ENCODE data around the gene FBF1. TPM values are rescaled to one million over a fixed set of nuclear protein-coding genes. Genes with fewer than 3 reads are reported as not detected.

FBF1 gene
- total and polyA plus RNA-seq, 2 of the 4 experiments (the other 2 are of a cell fraction), result 4.5 to 8.0 TPM

- in situ Hi-C loops (cut with MboI; ENCODE audit: low sequenced_read_pairs) (loop anchor here (10.0 kb wide), 1 partner anchor 383 kb away; no protein-coding TSS in a partner anchor), dilution Hi-C loops (cut with HindIII; ENCODE audit: low sequenced_read_pairs, unreplicated experiment) (no loop called here), intact Hi-C loops (cut with micrococcal nuclease) (loop anchor here (10.0 kb wide), 1 partner anchor 173 kb away; the partner anchor contains the start of genes GALR2, SRP68 and ZACN)
- no peak overlapping the region for H4K91ac ChIP-seq (ENCODE audit: insufficient read depth, low read depth, low read length)
- no peak overlapping the region for H3K14ac ChIP-seq (replicated peaks; ENCODE audit: low read depth, low read length)
- ATAC-seq (ENCODE audit: low read depth) (no peak), DNase-seq (no peak)
- no peaks in the 10 kb centered on the region for H4K20me1 ChIP-seq (ENCODE audit: insufficient read depth, low read length)
- H2AK5ac ChIP-seq (ENCODE audit: low read depth, low read length), result no peak overlapping the region
- no peak overlapping the region for H2BK20ac ChIP-seq (ENCODE audit: low read depth, low read length)
- H3K18ac ChIP-seq (ENCODE audit: low read depth, low read length), result no peak overlapping the region
- no peaks in the 10 kb centered on the region for H3K27me3 ChIP-seq (ENCODE audit: control insufficient read depth, insufficient read depth, low read length)
- TF ChIP-seq RCOR1 (IDR thresholded peaks at IDR 0.05; ENCODE audit: insufficient replicate concordance, low read length) (no peak), FOS (IDR thresholded peaks at IDR 0.05; ENCODE audit: low read depth, low read length) (no peak), CHD1 (IDR thresholded peaks at IDR 0.05; ENCODE audit: low read depth, low read length) (no peak), BHLHE40 (IDR thresholded peaks at IDR 0.05; ENCODE audit: low read depth, low read length) (no peak), RFX5 (IDR thresholded peaks at IDR 0.05; ENCODE audit: low read depth, low read length) (no peak), MAZ (IDR thresholded peaks at IDR 0.05; ENCODE audit: borderline replicate concordance, low read depth, low read length) (no peak), POLR2A (IDR thresholded peaks at IDR 0.05; ENCODE audit: low read depth, low read length) (no peak), RAD21 (IDR thresholded peaks at IDR 0.05; ENCODE audit: low read length) (no peak), NFE2L2 (IDR thresholded peaks at IDR 0.05; ENCODE audit: low read depth, low read length) (no peak), MAFK (IDR thresholded peaks at IDR 0.05; ENCODE audit: low read depth, low read length) (no peak), ELK1 (IDR thresholded peaks at IDR 0.05; ENCODE audit: borderline replicate concordance, low read depth, low read length) (no peak)
- TF ChIP-seq, protein P1, sequence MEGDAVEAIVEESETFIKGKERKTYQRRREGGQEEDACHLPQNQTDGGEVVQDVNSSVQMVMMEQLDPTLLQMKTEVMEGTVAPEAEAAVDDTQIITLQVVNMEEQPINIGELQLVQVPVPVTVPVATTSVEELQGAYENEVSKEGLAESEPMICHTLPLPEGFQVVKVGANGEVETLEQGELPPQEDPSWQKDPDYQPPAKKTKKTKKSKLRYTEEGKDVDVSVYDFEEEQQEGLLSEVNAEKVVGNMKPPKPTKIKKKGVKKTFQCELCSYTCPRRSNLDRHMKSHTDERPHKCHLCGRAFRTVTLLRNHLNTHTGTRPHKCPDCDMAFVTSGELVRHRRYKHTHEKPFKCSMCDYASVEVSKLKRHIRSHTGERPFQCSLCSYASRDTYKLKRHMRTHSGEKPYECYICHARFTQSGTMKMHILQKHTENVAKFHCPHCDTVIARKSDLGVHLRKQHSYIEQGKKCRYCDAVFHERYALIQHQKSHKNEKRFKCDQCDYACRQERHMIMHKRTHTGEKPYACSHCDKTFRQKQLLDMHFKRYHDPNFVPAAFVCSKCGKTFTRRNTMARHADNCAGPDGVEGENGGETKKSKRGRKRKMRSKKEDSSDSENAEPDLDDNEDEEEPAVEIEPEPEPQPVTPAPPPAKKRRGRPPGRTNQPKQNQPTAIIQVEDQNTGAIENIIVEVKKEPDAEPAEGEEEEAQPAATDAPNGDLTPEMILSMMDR (conservative IDR thresholded peaks at IDR 0.05; ENCODE audit: low read depth, low read length), result no peak
- H3K23ac ChIP-seq (ENCODE audit: low read depth, low read length), result no peak overlapping the region
- no TSS peak for BruUV-seq (replicated peaks)
- ChIA-PET CTCF (no interaction called here), POLR2A (ENCODE audit: unreplicated experiment) (interaction anchor here (0.7 kb wide), 1 partner anchor 115 kb away, joined by 5 read pairs; no protein-coding TSS in a partner anchor)
- no peak overlapping the region for H3K56ac ChIP-seq (ENCODE audit: extremely low read depth, insufficient read depth, low read length)
- no peak overlapping the region for H2BK120ac ChIP-seq (ENCODE audit: low read depth, low read length)
- H3K4me3 ChIP-seq (ENCODE audit: insufficient read depth, low read depth, low read length), result no peak overlapping the region
- no peaks in the 10 kb centered on the region for H3K9me3 ChIP-seq (ENCODE audit: control insufficient read depth, insufficient read depth, low read length)
- no peak overlapping the region for H2BK5ac ChIP-seq (ENCODE audit: low read depth, low read length, poor library complexity, severe bottlenecking)
- H2AK9ac ChIP-seq (replicated peaks; ENCODE audit: low read depth, low read length, poor library complexity), result no peak overlapping the region
- peaks cover 5% of the 10 kb centered on the region for H3K4me1 ChIP-seq (ENCODE audit: control insufficient read depth, insufficient read depth, low read length)
- no peak overlapping the region for H3K4me2 ChIP-seq (ENCODE audit: low read depth, low read length)
- H4K8ac ChIP-seq (ENCODE audit: low read depth in 2 of 2, low read length in 2 of 2), result no peak overlapping the region
- no peak overlapping the region for H3K27ac ChIP-seq (ENCODE audit: insufficient read depth, low read length)
- H3K79me1 ChIP-seq (ENCODE audit: low read depth in 1 of 2, low read length in 2 of 2), result peaks cover 10 to 30% of the 10 kb centered on the region in 2 experiments
- no peak overlapping the region for H3K4ac ChIP-seq (ENCODE audit: low read depth, low read length)
- 100% methylated on average over 1 of the region's 18 CpGs; no CpG with 5 or more reads in 1 of the 2 experiments for WGBS, 2 experiments (ENCODE audit: extremely low coverage in 2 of 2, insufficient read length in 1 of 2)
- H3K9ac ChIP-seq (ENCODE audit: low read depth, low read length), result no peak overlapping the region
- no peak overlapping the region for H4K5ac ChIP-seq (ENCODE audit: low read depth, low read length)
- H3K9me1 ChIP-seq (ENCODE audit: insufficient read depth, low read length), result 0 out of 2 replicates have a peak, but pooled peaks cover 6% of the 10 kb centered on the region
- no peak overlapping the region for H2BK15ac ChIP-seq (ENCODE audit: low read depth, low read length)
- H3K36me3 ChIP-seq (ENCODE audit: control insufficient read depth, insufficient read depth, low read length), result peaks cover 30% of the 10 kb centered on the region
- no peak overlapping the region for H2AFZ ChIP-seq (replicated peaks; ENCODE audit: low read length, poor library complexity)
These were observed 39.1 kb downstream of the FBF1 start for GRCh38 chr17:75901727-75902126.
